Muscle of back (tissue), 13 donors: ENCODE data around the gene SNX13. TPM values are rescaled to one million over a fixed set of nuclear protein-coding genes. Genes with fewer than 3 reads are reported as not detected.

ENCODE experiments used
- DNase-seq, 3 donors: peaks; one replicate each; pipeline versions ENCODE4 v3.0.0 to v3.0.0-alpha.2; 2013
- long read RNA-seq, 9 donors: transcript quantifications; one replicate each; lab custom pipeline, GENCODE V29; 2026
- polyA plus RNA-seq, 10 donors: library from polyadenylated mRNA; unstranded; fragments of 120-200 nt; gene quantifications; one replicate each; pipeline ENCODE4 v1.2.1, GENCODE V29; 2013; ENCODE audit not compliant: insufficient read length in 10 of 10

The SNX13 gene, protein sequence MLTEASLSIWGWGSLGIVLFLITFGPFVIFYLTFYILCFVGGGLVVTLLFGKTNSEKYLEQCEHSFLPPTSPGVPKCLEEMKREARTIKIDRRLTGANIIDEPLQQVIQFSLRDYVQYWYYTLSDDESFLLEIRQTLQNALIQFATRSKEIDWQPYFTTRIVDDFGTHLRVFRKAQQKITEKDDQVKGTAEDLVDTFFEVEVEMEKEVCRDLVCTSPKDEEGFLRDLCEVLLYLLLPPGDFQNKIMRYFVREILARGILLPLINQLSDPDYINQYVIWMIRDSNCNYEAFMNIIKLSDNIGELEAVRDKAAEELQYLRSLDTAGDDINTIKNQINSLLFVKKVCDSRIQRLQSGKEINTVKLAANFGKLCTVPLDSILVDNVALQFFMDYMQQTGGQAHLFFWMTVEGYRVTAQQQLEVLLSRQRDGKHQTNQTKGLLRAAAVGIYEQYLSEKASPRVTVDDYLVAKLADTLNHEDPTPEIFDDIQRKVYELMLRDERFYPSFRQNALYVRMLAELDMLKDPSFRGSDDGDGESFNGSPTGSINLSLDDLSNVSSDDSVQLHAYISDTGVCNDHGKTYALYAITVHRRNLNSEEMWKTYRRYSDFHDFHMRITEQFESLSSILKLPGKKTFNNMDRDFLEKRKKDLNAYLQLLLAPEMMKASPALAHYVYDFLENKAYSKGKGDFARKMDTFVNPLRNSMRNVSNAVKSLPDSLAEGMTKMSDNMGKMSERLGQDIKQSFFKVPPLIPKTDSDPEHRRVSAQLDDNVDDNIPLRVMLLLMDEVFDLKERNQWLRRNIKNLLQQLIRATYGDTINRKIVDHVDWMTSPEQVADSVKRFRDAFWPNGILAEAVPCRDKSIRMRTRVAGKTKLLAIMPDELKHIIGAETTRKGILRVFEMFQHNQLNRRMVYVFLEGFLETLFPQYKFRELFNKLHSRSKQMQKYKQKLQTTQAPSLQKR
- 10 to 100 TPM; 18.5 to 28.7 (median 23.2) TPM for polyA plus RNA-seq
- long read RNA-seq, donor 1, full-length matches to known transcripts = 1 of 1 reads
- long read RNA-seq, donor 1, partial matches to known transcripts = 0 of 1 reads
- long read RNA-seq, donor 1, other reads (novel, unspliced or antisense) = 0 of 1 reads
- long read RNA-seq, donor 2, full-length matches to known transcripts = 2 of 2 reads
- long read RNA-seq, donor 2, partial matches to known transcripts = 0 of 2 reads
- long read RNA-seq, donor 2, other reads (novel, unspliced or antisense) = 0 of 2 reads
- long read RNA-seq, donor 3 = 0 reads
- long read RNA-seq, donor 4, full-length matches to known transcripts = 1 of 1 reads
- long read RNA-seq, donor 4, partial matches to known transcripts = 0 of 1 reads
- long read RNA-seq, donor 4, other reads (novel, unspliced or antisense) = 0 of 1 reads
- long read RNA-seq, donor 5, full-length matches to known transcripts = 4 of 4 reads
- long read RNA-seq, donor 5, partial matches to known transcripts = 0 of 4 reads
- long read RNA-seq, donor 5, other reads (novel, unspliced or antisense) = 0 of 4 reads
- long read RNA-seq, donor 6, full-length matches to known transcripts = 1 of 1 reads
- long read RNA-seq, donor 6, partial matches to known transcripts = 0 of 1 reads
- long read RNA-seq, donor 6, other reads (novel, unspliced or antisense) = 0 of 1 reads
- long read RNA-seq, donor 7, full-length matches to known transcripts = 1 of 6 reads
- long read RNA-seq, donor 7, partial matches to known transcripts = 5 of 6 reads
- long read RNA-seq, donor 7, other reads (novel, unspliced or antisense) = 0 of 6 reads
- long read RNA-seq, donor 8, full-length matches to known transcripts = 2 of 2 reads
- long read RNA-seq, donor 8, partial matches to known transcripts = 0 of 2 reads
- long read RNA-seq, donor 8, other reads (novel, unspliced or antisense) = 0 of 2 reads
- long read RNA-seq, donor 9 = 0 reads

DNA sequence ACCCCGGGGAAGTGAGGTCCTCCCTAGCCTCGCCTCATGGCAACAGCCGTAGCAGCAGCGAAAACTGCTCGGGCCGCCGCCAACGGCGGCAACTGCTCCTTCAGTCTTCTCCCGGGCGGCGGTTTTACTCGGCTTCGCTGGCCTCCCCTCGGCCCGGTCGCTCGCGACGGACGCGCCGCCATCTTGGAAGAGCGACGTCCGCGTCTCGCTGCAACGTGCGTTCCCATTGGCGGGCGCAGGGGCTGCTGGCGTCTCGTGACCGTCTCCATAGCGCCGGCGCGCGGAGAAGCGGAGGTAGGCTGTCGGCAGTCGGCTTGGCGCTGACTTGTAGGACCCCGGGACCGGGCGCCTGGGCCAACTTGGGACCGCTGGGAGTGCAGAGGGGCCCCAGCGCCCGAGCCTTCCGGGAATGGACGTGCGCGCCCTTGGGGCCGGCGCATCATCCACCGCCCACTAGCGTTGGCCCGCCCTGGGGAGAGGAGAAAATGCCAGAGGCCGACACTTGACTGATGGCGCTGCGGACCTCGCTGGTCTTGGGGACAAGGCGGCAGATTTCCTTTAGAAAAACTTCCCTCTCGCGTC lies at the start of gene SNX13:
TSS of gene SNX13 (minus strand) at position 193 of the 582 bp plus-strand sequence. CDS start 199 bp downstream, outside the sequence.
- DNase-seq = peak; percentile 92 to 98 (median 94)

DNA sequence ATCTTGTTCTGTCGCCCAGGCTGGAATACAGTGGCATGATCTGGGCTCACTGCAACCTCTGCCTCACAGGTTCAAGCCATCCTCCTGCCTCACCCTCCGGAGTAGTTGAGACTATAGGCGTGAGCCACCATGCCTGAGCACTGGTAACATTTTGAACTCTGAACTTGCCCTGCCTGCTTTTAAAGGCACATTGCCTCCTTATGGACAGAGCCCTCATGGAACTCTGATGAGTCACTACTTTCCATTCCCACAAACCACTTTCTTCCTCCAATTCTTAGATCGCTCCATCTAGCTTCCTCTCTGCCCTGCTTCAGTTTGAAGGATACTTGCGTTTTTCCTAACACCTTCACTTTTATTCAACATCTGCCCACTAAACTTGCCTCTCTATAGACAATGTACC lies 49.3 kb upstream of the SNX13 start:
- no peak for DNase-seq

DNA sequence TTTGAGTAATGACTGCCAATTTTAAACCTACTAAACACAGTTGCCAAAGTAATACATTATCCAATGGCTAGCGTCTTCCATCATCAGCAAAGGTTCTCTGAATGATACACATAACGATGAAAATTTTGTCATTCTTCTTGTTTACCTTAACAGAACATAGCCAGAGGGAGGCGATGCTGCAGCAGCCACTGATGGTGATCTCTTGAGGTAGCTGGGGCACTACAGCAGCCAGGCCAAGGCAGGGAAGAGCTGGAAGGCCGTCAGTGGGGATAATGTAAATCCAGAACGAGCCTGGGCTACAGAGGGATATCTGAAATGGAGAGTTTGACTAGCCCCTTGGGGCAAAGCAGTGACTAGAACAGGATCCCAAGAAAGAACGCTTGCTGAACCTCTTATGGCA lies 48.6 kb upstream of the SNX13 start:
- DNase-seq = no peak

DNA sequence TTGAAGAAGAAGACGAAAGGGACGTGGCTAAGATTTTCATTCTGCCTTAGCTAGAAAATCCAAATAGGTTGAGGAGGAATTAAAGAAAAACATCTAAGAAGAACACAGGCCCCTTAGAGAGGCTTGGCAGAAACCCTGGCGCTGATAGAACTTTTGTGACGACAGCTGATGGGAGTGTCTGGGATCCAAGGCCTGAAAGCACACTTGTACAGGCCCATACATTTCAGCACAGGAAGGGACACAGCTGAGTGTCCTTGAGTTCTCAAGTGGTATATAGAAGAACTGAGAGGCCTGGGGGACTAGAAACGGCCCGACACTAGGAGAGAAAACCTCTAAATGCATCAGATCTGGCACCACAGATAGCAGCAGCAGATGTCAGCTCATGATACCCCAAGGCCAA lies 47.8 kb upstream of the SNX13 start:
- no peak for DNase-seq

DNA sequence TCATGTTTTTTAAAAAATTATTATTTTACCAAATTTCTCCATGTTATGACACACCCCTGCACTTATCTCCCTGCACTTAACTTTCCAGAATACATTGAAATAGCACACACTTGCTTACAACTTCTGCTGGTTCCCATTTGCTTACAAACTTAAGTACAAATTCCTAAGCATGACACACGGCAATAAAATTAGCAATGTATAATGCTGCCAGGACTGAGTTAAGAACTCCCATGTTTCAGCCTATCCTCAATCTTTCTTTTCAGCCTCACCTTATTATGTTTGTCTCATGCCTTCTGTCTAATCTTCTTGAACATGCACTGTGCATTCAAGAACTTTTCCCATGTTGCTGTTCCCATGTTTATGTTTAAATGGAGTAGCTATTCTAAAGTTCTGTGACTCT lies 46.6 kb upstream of the SNX13 start:
- DNase-seq = peak in 1 of 3 donors; percentile 50

DNA sequence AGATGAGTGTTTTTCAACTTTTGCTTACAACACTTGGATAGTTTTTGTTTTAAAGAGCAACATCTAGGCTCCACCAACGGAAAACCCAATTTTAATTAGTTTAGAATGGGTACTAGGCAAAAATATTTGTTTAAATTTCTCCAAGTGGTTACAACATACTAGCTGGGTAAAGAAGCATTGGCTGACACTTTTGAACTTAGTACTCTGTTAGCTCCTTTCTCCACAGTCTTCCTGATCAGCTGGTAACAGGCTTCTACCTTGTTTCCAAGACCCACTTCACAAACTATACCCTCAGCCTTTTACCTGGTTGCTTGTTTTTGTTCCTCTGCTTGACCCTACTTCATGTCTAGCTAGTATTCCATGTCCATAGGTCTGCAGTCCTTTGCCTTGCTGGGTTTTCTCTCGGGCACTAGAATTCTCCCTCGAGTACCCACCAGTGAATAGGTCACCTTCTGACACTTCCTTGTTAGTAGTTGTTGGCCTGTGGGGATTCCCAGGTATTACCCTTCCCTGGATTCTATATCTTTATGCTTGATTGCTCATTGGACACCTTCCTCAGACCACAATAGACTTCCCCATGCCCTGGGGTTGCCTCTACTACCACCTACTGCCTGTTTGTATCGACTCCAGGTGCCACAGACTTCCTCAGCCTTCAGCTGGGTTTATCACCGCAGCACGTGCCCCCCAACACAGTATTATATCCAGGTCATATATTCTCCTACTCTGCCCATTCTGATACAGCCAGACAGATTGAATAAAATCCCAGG lies 45.4 kb upstream of the SNX13 start:
- no peak for DNase-seq

DNA sequence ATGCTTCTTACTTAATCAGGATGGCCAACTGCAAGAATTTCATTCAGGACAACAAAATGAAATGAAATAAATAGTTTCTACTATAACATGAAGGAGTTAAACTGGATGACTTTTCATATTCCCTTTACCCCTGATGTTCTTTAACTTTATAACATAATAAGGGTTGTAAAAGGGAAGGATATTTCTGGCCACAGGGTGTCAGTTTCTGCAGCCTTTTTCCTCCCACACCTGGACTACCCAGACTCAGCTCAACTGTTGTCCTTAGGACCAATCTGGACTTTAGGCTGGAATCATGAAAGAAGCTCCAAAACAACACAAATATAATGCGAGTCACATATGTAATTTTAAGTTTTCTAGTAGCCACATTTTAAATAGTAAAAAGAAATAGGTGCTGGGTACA lies 44.0 kb upstream of the SNX13 start:
- no peak for DNase-seq

DNA sequence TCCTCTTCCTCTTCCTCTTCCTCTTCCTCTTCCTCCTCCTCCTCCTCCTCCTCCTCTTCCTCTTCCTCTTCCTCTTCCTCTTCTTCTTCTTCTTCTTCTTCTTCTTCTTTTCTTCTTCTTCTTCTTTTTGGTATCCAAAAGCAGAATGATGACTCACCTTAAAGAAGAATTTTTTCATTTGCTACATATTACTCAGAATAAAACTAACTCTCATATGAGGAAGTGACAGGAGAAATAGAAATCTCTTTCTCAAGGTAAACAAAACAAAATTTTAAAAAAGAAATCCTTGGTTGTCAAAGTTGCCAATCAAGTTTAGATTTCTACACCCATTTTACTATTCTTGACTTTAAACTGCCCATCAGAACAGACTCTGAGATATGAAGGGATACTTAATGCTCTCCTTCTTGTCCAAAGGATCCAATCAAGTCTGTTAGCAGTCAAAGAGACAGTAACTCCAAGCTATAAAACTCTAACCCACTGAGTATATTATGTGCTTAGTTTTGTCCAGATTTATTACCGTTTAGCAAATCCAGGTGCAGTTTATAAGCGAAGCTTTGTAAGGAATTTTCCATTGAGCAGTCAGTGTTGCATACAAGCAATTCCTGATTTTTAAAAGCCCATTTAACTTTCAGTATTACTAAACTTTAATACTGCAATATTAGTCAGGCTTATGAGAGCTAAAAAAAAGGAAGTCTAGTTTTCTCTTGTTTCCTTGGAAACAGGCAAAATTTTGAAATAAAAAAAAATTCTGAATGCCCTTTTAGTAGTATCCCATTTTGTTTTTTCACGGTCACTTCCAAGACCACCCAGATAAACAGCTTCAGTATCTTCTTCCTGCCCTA lies 43.1 kb upstream of the SNX13 start:
- DNase-seq = peak in 1 of 3 donors; percentile 21

DNA sequence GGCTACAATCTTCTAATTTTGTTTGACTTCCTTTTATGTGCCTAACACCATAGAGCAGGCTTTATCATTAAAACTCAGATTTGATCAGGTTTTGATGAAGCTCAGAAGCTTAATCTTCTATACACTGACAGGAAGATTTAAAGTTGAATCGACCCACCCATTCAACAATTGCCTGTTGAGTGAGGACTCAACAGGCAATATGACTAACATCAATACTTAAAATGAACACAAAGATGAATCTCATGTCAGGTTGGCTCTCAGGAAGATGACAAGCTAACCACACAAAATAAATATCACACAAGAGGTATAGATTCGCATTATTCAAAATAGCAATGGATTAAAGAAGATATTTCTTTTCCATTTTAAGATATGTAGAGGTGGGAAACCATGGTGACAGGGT lies 36.7 kb upstream of the SNX13 start:
- DNase-seq = no peak

DNA sequence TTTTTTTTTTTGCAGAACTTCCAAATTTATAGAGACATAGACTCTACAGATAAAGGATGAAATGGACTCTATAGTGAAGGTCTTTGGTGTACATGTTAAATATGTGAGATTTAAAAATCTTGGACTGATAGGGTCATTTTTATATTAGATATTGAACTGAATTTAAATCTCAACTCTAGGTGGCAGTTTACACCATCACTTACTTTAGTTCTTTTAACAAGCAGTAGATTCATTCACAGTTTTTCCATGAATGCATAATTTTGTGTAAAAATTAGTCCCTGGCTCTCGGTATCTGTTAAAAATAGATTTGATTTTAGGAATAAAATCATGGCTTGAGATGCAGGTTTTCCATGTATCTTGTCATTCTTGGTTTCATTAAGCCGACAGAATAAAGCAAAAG lies 31.1 kb upstream of the SNX13 start:
- DNase-seq = peak in 1 of 3 donors; percentile 7

DNA sequence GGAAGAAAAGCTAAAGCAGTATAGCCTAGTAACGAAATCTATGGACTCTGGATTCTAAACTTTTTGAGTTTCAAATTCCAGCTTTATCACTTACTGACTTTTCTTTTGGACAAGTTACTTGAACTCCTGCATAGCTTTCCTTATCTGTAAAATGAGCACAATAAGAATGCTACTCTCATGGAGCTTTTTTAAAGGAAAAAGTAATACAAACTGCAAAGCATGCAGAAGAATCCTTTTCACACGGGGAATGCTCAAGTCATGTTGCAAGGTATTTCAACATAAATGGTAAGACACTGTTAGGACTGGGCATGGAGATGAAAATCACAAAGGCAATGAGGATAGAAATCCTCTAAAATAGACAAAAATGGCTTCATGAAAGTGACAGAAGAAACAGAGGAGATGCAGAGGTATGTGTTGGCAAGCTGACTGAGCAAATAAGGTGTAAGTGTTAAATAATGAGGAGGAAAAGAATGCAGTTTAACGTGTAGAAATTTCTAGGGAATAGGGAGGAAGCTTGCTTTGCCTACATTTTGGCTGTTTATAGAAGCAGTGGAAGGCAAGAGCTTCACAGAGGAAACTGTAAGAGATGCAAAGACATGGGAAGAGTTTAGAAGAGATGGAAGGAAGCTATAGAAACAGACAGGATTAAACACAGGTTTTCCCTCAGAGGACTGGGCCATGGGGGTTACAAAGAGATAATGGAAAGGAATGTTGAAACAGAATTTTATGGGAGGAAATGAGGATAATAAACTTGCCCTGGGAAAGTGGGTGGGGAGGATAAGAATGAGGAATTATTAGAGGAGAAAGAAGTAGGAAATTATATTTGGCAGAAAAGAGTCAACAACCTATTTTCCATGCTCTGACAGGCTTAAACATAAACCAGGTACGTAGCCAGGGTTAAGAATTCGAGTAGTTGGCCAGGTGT lies 28.8 kb upstream of the SNX13 start:
- no peak for DNase-seq

DNA sequence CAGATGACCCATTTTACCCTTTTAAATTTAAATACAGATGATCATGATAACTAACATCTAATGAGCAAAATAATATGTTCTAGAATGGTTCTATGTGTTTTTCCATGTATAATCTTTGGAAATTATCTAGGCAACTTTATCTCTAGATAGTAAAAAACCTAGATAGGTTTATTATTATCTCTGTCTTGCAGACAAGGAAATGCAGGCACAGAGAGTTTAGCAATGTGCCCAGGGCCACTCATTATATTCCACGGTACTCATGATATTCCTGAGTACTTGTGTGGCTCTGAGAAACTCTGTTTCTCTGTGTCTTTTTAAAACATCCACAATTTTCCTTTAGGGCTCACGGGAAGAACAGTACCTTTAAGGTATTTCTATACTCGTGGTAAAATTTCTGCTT lies 26.4 kb upstream of the SNX13 start:
- DNase-seq = no peak

DNA sequence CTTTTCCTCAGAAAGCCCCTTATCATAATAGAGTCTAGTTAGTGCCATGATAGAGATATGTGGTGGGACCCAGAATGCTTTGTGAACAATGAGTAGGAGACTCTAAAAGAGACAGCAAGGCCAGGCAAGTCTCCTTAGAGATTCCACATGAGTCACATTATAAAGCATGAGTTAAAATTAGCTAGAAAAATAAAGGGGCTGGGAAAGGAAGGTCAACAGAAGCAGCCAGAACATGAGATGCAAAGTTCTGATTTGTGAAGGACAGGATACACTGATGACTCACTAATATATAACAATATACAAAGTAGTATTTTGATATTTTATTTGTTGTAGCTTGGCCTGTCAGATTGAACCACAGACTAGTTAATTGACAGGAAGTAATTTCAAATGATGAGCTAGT lies 25.3 kb upstream of the SNX13 start:
- peak in 1 of 3 donors; percentile 7 for DNase-seq

DNA sequence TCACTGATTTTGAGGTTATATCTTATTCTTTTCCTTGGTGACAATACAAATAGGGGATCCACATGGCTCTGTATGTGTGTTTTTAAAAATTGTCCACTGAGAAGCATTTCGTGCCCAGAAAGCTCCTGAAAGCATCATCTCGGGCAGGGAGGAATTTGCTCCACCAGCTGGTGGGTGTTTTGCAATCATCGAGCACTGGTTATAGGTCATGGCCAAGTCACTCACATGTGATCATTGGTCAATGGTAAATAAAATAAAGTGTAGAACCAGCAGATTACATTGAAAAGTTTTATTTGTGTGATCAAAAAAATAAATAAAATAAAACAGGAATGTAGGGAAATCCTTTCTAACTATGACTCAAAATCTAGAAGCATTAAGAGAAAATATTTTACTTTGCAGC lies 23.0 kb upstream of the SNX13 start:
- DNase-seq = no peak

DNA sequence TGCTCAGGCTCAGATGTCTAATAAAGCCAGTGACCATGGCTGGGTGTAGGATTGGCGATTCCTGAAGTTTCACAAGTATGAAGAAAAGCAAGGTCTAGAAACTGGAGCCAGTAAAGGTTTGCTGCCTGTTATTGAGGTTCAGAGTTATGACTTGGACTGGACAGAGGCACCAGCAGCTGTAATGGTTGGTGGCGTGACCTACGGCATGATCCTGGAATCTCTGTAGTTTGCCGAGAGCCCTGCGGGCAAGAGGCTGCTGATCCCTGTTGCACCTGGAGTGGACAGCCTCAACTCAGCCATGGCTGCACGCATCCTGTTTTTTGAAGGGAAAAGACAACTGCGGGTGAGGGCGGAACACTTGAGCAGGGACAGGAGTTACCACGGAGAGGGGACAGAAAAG lies 22.4 kb upstream of the SNX13 start:
- DNase-seq = no peak

DNA sequence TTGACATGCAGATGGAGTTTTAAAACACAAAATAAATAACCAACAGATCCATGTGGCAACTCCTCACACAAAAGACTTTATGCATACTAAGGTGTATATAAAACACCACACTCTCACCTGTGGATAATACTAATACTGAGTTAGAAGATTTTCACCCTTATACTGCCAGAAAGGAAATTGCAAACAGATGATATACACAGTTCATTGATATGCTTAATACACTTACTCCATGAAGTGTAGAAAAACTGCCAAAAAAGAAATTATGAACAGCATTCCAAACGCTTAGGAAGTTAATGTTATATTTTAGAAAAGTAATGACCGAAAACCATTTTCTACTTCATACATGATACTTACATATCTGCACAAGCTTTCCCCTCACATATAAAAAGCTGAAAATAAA lies 17.6 kb upstream of the SNX13 start:
- peak in 1 of 3 donors; percentile 34 for DNase-seq

DNA sequence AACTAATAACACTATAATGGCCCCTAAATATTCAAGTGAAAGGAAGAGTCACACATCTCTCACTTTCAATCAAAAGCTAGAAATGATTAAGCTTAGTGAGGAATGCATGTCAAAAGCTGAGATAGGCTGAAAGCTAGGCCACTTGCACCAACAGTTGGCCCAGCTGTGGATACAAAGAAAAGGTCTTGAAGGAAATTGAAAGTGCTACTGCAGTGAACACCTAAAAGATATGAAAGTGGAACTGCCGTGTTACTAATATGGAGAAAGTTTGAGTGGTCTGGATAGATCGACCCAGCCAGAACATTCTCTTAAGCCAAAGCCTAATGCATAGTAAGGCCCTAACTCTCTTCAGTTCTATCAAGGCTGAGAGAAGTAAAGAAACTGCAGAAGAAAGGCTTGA lies 12.1 kb upstream of the SNX13 start:
- DNase-seq = no peak
